Gastrocnemius medialis (tissue), 4 donors: ENCODE data around the gene SLC50A1.
A peak's percentile ranks its signal among the peaks of the same experiment; 100 is the strongest.

Source experiments
- CTCF ChIP-seq, 5 experiments: fragments of 450-650 bp in 3 of 5; fragments of 200-600 bp in 2 of 5; sonication (generic) in 2 of 5; IDR thresholded peaks in 4 of 5; conservative IDR thresholded peaks in 1 of 5; 1 replicate in 4 of 5; 2 replicates in 1 of 5; pipeline ENCODE4 v1.5.1; 2016 to 2019; ENCODE audit warnings: antibody characterized with exemption in 5 of 5, mild to moderate bottlenecking in 3 of 5, moderate library complexity in 3 of 5
- POLR2A ChIP-seq, 2 donors: fragments of 450-650 bp; IDR thresholded peaks; one replicate each; pipeline ENCODE4 v1.6.1; 2017; ENCODE audit warnings: antibody characterized with exemption in 2 of 2, mild to moderate bottlenecking in 2 of 2, moderate library complexity in 2 of 2

- TF ChIP-seq CTCF (IDR thresholded peaks at IDR 0.05 in 4 of 5, conservative IDR thresholded peaks at IDR 0.05 in 1 of 5) (peak; percentile 43 to 64 (median 59)), POLR2A (IDR thresholded peaks at IDR 0.05) (peak; percentile 90 to 92)
Observed at GRCh38 chr1:155135415-155136028, at the start of gene SLC50A1.
